Esophagus muscularis mucosa (tissue), 4 donors: ENCODE measurements around the gene LEKR1.

Experiments used
- CTCF ChIP-seq, 3 experiments: fragments of 200-600 bp in 2 of 3; fragments of 450-650 bp in 1 of 3; sonication (generic) in 2 of 3; IDR thresholded peaks; one replicate each; pipeline ENCODE4 v1.5.1; 2017 to 2019; ENCODE audit warnings: antibody characterized with exemption in 3 of 3, mild to moderate bottlenecking in 2 of 3, moderate library complexity in 1 of 3
- EP300 ChIP-seq: sonication (generic); formaldehyde crosslinking; IDR thresholded peaks from one replicate; pipeline ENCODE4 v1.6.1; 2017; ENCODE audit warnings: antibody characterized with exemption
- POLR2A ChIP-seq: fragments of 450-650 bp; IDR thresholded peaks from one replicate; pipeline ENCODE4 v1.6.1; 2017; ENCODE audit warnings: antibody characterized with exemption, moderate library complexity, mild to moderate bottlenecking, low read depth
- POLR2AphosphoS5 ChIP-seq, 2 donors: sonication (generic); formaldehyde crosslinking; IDR thresholded peaks; one replicate each; pipeline ENCODE4 v1.6.1; 2017; ENCODE audit warnings: antibody characterized with exemption in 2 of 2

- no peak for TF ChIP-seq CTCF (IDR thresholded peaks at IDR 0.05)
- no peak for TF ChIP-seq POLR2A
- no peak for TF ChIP-seq POLR2AphosphoS5 (IDR thresholded peaks at IDR 0.05)
- TF ChIP-seq EP300, result no peak
Observed at GRCh38 chr3:156948402-156949210, 122.5 kb downstream of the LEKR1 start.
